GM23338 (cell line): ENCODE measurements around the gene CDK5. TPM values are rescaled to one million over a fixed set of nuclear protein-coding genes. Genes with fewer than 3 reads are reported as not detected.

ENCODE experiments used
- ATAC-seq: fragments of 200-7000 bp; cut with Tn5 transposase; 3 replicates; pipeline ENCODE4 v1.9.1; 2020
- DNase-seq: peaks from one replicate; pipeline ENCODE4 v3.0.0-alpha.2; 2015; ENCODE audit warnings: low spot score
- H2AFZ ChIP-seq: fragments of 200-600 bp; sonication (generic); 2 replicates; pipeline ENCODE4 v1.8.0; 2016; ENCODE audit warnings: antibody characterized with exemption, mild to moderate bottlenecking, moderate library complexity
- H3F3A ChIP-seq: fragments of 200-600 bp; sonication (generic); replicated peaks from 2 replicates; pipeline ENCODE4 v1.8.0; 2017; ENCODE audit warnings: antibody characterized with exemption, mixed run types, low read depth
- H3K27ac ChIP-seq: fragments of 200-600 bp; sonication (generic); 2 replicates; pipeline ENCODE4 v1.6.1; 2016; ENCODE audit warnings: low read depth
- H3K27me3 ChIP-seq: fragments of 200-600 bp; sonication (generic); 2 replicates; pipeline ENCODE4 v1.8.0; 2016; ENCODE audit warnings: mild to moderate bottlenecking, mixed run types, moderate library complexity; ENCODE audit not compliant: insufficient read depth
- H3K36me3 ChIP-seq: fragments of 200-600 bp; sonication (generic); 2 replicates; pipeline ENCODE4 v1.8.0; 2016; ENCODE audit warnings: mild to moderate bottlenecking; ENCODE audit not compliant: insufficient read depth
- H3K4me1 ChIP-seq: fragments of 200-600 bp; sonication (generic); 2 replicates; pipeline ENCODE4 v1.8.0; 2016; ENCODE audit warnings: mild to moderate bottlenecking, moderate library complexity; ENCODE audit not compliant: insufficient read depth
- H3K4me2 ChIP-seq: fragments of 200-600 bp; sonication (generic); 2 replicates; pipeline ENCODE4 v1.7.1; 2017; ENCODE audit warnings: mixed run types
- H3K4me3 ChIP-seq: fragments of 200-600 bp; sonication (generic); 2 replicates; pipeline ENCODE4 v1.6.1; 2016; ENCODE audit warnings: mixed run types
- H3K79me2 ChIP-seq: fragments of 200-600 bp; sonication (generic); replicated peaks from 2 replicates; pipeline ENCODE4 v1.8.0; 2017; ENCODE audit warnings: mild to moderate bottlenecking; ENCODE audit not compliant: insufficient read depth
- H3K9me2 ChIP-seq: fragments of 200-600 bp; sonication (generic); 2 replicates; pipeline ENCODE4 v1.8.0; 2017; ENCODE audit not compliant: insufficient read depth
- H4K20me1 ChIP-seq: fragments of 200-600 bp; sonication (generic); replicated peaks from 2 replicates; pipeline ENCODE4 v1.8.0; 2017; ENCODE audit warnings: mild to moderate bottlenecking; ENCODE audit not compliant: insufficient read depth
- H3K27ac Mint-ChIP-seq: 2 replicates; pipeline ENCODE4 v1.8.0; 2020; ENCODE audit warnings: inconsistent platforms, mild to moderate bottlenecking, moderate library complexity, mixed read lengths
- H3K27me3 Mint-ChIP-seq: 3 replicates; pipeline ENCODE4 v1.8.0; 2022; ENCODE audit warnings: low read depth, mild to moderate bottlenecking, moderate library complexity, mixed read lengths, inconsistent platforms; ENCODE audit not compliant: insufficient read depth, poor library complexity
- H3K36me3 Mint-ChIP-seq: 3 replicates; pipeline ENCODE4 v1.8.0; 2021; ENCODE audit warnings: low read depth, mild to moderate bottlenecking, inconsistent platforms, moderate library complexity, mixed read lengths
- H3K4me1 Mint-ChIP-seq: 3 replicates; pipeline ENCODE4 v1.8.0; 2020; ENCODE audit warnings: mild to moderate bottlenecking, inconsistent platforms, mixed read lengths
- H3K4me3 Mint-ChIP-seq: 3 replicates; pipeline ENCODE4 v1.8.0; 2021; ENCODE audit warnings: moderate library complexity, mild to moderate bottlenecking, inconsistent platforms, mixed read lengths
- H3K9me3 Mint-ChIP-seq: 3 replicates; pipeline ENCODE4 v1.8.0; 2020; ENCODE audit warnings: moderate library complexity, mild to moderate bottlenecking, inconsistent platforms, mixed read lengths
- CREB1 ChIP-seq: fragments of 250-450 bp; sonication (Bioruptor Pico); IDR thresholded peaks from 2 replicates; pipeline ENCODE4 v1.5.0; 2020; ENCODE audit warnings: low read depth, mild to moderate bottlenecking, moderate library complexity
- EZH2 ChIP-seq: fragments of 200-600 bp; sonication (generic); IDR thresholded peaks from one replicate; pipeline ENCODE4 v1.8.0; 2017; ENCODE audit warnings: antibody characterized with exemption, mild to moderate bottlenecking, low read depth; ENCODE audit not compliant: unreplicated experiment
- NANOG ChIP-seq: IDR thresholded peaks from 2 replicates; pipeline ENCODE4 v1.6.1; 2016; ENCODE audit warnings: antibody characterized with exemption, borderline replicate concordance
- POLR2AphosphoS5 ChIP-seq: IDR thresholded peaks from 2 replicates; pipeline ENCODE4 v1.6.1; 2016; ENCODE audit warnings: antibody characterized with exemption, low read depth
- STAT1 ChIP-seq: IDR thresholded peaks from one replicate; pipeline ENCODE4 v1.6.1; 2016; ENCODE audit warnings: antibody characterized with exemption; ENCODE audit not compliant: unreplicated experiment
- ZNF114 ChIP-seq: fragments of 250-450 bp; sonication (Bioruptor Pico); IDR thresholded peaks from 2 replicates; pipeline ENCODE4 v1.5.0; 2020; ENCODE audit warnings: mild to moderate bottlenecking, moderate library complexity
- ZNF331 ChIP-seq: fragments of 250-450 bp; sonication (Bioruptor Pico); IDR thresholded peaks from 2 replicates; pipeline ENCODE4 v1.5.0; 2020; ENCODE audit warnings: low read depth, mild to moderate bottlenecking, moderate library complexity
- ZNF462 ChIP-seq: fragments of 250-450 bp; sonication (Bioruptor Pico); IDR thresholded peaks from 2 replicates; pipeline ENCODE4 v1.5.0; 2020; ENCODE audit warnings: mild to moderate bottlenecking, moderate library complexity
- polyA plus RNA-seq: library from polyadenylated mRNA; unstranded; fragments of >200 nt; fragmentation: Nextera tagmentation; extraction: Ambion mirVana; gene quantifications from 2 replicates; pipeline ENCODE4 v1.2.1, GENCODE V29; 2016
- total RNA-seq: library from RNA; depleted of rRNA; stranded (reverse); fragments of >200 nt; shearing (Covaris generic); gene quantifications from 2 replicates; pipeline ENCODE4 v1.2.3, GENCODE V29; 2014
- TF ChIP-seq, protein P1 (sequence below), 2 experiments: fragments of 200-600 bp in 1 of 2; sonication (generic) in 1 of 2; conservative IDR thresholded peaks; 2 replicates each; pipeline versions ENCODE4 v1.5.1 to v1.6.1; 2016 to 2017; ENCODE audit warnings: antibody characterized with exemption in 2 of 2, low read depth in 2 of 2, mild to moderate bottlenecking in 2 of 2, moderate library complexity in 1 of 2

The CDK5 gene
- total and polyA plus RNA-seq, 2 experiments from 2014 or later: 19.8 to 27.1 TPM

DNA sequence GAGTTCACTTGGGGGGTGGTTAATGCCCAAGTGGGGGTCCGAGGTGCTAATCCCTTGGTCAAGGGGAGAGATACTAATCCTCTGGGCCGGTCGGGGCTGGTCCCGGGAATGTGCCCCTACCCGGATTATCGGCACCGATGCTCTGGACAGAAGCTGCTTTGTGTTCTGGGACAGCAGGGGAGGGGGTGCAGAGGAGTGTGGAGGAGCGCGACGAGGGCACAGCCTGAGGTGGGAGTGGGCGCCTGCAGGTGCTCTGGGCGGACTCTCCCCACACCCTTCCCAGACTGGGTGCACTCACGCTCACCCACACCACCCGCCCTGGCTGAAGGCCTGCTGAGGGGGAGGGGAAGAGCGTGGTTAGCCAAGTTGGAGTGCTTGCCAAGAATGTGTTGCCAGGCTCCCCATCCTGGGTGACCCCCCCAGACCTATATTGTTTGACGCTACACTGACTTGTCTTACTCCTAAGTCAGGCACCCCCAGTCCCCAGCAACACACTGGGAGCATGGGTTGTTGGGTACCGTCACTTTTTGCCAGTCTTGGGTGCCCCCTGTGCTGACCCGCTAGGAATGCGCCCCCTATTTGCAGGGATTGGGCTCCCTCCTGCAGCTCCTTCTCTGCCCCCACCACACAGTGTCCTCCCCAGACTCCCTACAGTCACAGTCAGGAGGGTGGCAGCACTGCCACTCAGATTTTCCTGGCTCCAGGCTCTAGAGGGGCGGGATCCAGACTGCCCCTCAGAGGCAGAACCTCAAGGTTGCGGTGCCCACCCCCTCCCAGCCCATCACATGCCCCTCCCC lies 2.9 kb upstream of the CDK5 start:
- Histone ChIP-seq H4K20me1 (no peaks in the 10 kb centered on the region; the same call in 1 of the 2 replicates), H3K36me3 (peaks cover 9% of the 10 kb centered on the region), H3F3A (peaks cover 14% of the 10 kb centered on the region), H3K4me1 (peaks cover 36% of the 10 kb centered on the region), H3K27me3 (peaks cover 36% of the 10 kb centered on the region), H3K27ac (no peak overlapping the region), H2AFZ (peak overlapping the region; percentile 52; the same call in 1 of the 2 replicates), H3K4me2 (peak overlapping the region; percentile 95), H3K4me3 (peak overlapping the region; percentile 99), H3K79me2 (peaks cover 11% of the 10 kb centered on the region), H3K9me2 (no peaks in the 10 kb centered on the region)
- Mint-ChIP-seq H3K36me3 (peaks cover 14% of the 10 kb centered on the region), H3K4me1 (peaks cover 47% of the 10 kb centered on the region), H3K27ac (no peak overlapping the region), H3K9me3 (no peaks in the 10 kb centered on the region), H3K27me3 (peaks cover 47% of the 10 kb centered on the region), H3K4me3 (peak overlapping the region; percentile 86)
- TF ChIP-seq POLR2AphosphoS5: no peak
- TF ChIP-seq, protein P1, sequence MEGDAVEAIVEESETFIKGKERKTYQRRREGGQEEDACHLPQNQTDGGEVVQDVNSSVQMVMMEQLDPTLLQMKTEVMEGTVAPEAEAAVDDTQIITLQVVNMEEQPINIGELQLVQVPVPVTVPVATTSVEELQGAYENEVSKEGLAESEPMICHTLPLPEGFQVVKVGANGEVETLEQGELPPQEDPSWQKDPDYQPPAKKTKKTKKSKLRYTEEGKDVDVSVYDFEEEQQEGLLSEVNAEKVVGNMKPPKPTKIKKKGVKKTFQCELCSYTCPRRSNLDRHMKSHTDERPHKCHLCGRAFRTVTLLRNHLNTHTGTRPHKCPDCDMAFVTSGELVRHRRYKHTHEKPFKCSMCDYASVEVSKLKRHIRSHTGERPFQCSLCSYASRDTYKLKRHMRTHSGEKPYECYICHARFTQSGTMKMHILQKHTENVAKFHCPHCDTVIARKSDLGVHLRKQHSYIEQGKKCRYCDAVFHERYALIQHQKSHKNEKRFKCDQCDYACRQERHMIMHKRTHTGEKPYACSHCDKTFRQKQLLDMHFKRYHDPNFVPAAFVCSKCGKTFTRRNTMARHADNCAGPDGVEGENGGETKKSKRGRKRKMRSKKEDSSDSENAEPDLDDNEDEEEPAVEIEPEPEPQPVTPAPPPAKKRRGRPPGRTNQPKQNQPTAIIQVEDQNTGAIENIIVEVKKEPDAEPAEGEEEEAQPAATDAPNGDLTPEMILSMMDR (conservative IDR thresholded peaks at IDR 0.05; ENCODE audit: low read depth in 2 of 2): peak; percentile 10 to 31; a peak in 2 of 4 replicates
- ATAC-seq (no peak), DNase-seq (no peak)

GRCh38 chr7:151060113-151060415 lies 2.4 kb upstream of the CDK5 start:
- Mint-ChIP-seq H3K4me1 (peaks cover 47% of the 10 kb centered on the region), H3K27me3 (peaks cover 44% of the 10 kb centered on the region), H3K9me3 (no peaks in the 10 kb centered on the region), H3K27ac (no peak overlapping the region), H3K36me3 (peaks cover 9% of the 10 kb centered on the region), H3K4me3 (peak overlapping the region; percentile 86)
- Histone ChIP-seq H3K27ac (no peak overlapping the region), H3K27me3 (peaks cover 36% of the 10 kb centered on the region), H3K36me3 (peaks cover 8% of the 10 kb centered on the region), H3K4me3 (peak overlapping the region; percentile 99), H3F3A (peaks cover 14% of the 10 kb centered on the region), H2AFZ (peak overlapping the region; percentile 52; the same call in 1 of the 2 replicates), H3K4me2 (peak overlapping the region; percentile 95), H3K4me1 (peaks cover 36% of the 10 kb centered on the region), H3K79me2 (peaks cover 11% of the 10 kb centered on the region), H4K20me1 (no peaks in the 10 kb centered on the region; the same call in 1 of the 2 replicates), H3K9me2 (no peaks in the 10 kb centered on the region)
- ATAC-seq (no peak), DNase-seq (peak; percentile 65)
- TF ChIP-seq POLR2AphosphoS5: no peak
- TF ChIP-seq ZNF462 (CRISPR knock-in tag): no peak
- TF ChIP-seq, protein P1 (conservative IDR thresholded peaks at IDR 0.05; ENCODE audit: low read depth in 2 of 2): no peak
- TF ChIP-seq NANOG: no peak
- no peak for TF ChIP-seq STAT1
- TF ChIP-seq EZH2: no peak
- no peak for TF ChIP-seq CREB1 (CRISPR knock-in tag)
- no peak for TF ChIP-seq ZNF114 (CRISPR knock-in tag)
- no peak for TF ChIP-seq ZNF331 (CRISPR knock-in tag)
